ENCODE measurements around the gene KIAA0586.
"Not testable (repeated sequence)": the region's sequence is repeated elsewhere in the genome, so short reads cannot be mapped to it uniquely, and the experiment has no call there.

The KIAA0586 gene

GRCh38 chr14:58553959-58554358, 126.4 kb downstream of the KIAA0586 start:
- FAIRE-seq, result no peak

- FAIRE-seq, result no peak
These were observed 128.1 kb downstream of the KIAA0586 start for GRCh38 chr14:58555647-58556046.

- no peak for FAIRE-seq
These were observed 129.7 kb downstream of the KIAA0586 start for GRCh38 chr14:58557242-58557641.

- no peak for FAIRE-seq
These were observed 132.7 kb downstream of the KIAA0586 start for GRCh38 chr14:58560208-58560607.

- FAIRE-seq, result no peak
These were observed 134.6 kb downstream of the KIAA0586 start for GRCh38 chr14:58562141-58562540.

GRCh38 chr14:58563978-58564377, 136.5 kb downstream of the KIAA0586 start:
- no peak for FAIRE-seq

GRCh38 chr14:58565832-58566231, 138.3 kb downstream of the KIAA0586 start:
- no peak for FAIRE-seq

- no peak for FAIRE-seq
These were observed 139.5 kb downstream of the KIAA0586 start for GRCh38 chr14:58566979-58567378.

GRCh38 chr14:58568322-58568721, 140.8 kb downstream of the KIAA0586 start:
- FAIRE-seq, result no peak

GRCh38 chr14:58571256-58571655, 143.7 kb downstream of the KIAA0586 start:
- no peak for FAIRE-seq

- no peak for FAIRE-seq
These were observed 144.4 kb downstream of the KIAA0586 start for GRCh38 chr14:58571769-58572472.

- no peak for FAIRE-seq
These were observed 144.9 kb downstream of the KIAA0586 start for GRCh38 chr14:58572473-58572853.

GRCh38 chr14:58572863-58573262, 145.3 kb downstream of the KIAA0586 start:
- FAIRE-seq, result no peak

- FAIRE-seq, result no peak
These were observed 147.1 kb downstream of the KIAA0586 start for GRCh38 chr14:58574623-58575022.

- no peak for FAIRE-seq
These were observed 148.4 kb downstream of the KIAA0586 start for GRCh38 chr14:58575956-58576355.

GRCh38 chr14:58580035-58580434, 152.5 kb downstream of the KIAA0586 start:
- FAIRE-seq, result not testable (repeated sequence)

GRCh38 chr14:58581389-58581788, 153.9 kb downstream of the KIAA0586 start:
- FAIRE-seq, result not testable (repeated sequence)

GRCh38 chr14:58584383-58584782, 156.9 kb downstream of the KIAA0586 start:
- FAIRE-seq, result no peak

GRCh38 chr14:58587271-58587670, 159.8 kb downstream of the KIAA0586 start:
- no peak for FAIRE-seq

- FAIRE-seq, result not testable (repeated sequence)
These were observed 160.8 kb downstream of the KIAA0586 start for GRCh38 chr14:58588321-58588720.

GRCh38 chr14:58593977-58594376, 166.5 kb downstream of the KIAA0586 start:
- no peak for FAIRE-seq

- no peak for FAIRE-seq
These were observed 169.5 kb downstream of the KIAA0586 start for GRCh38 chr14:58597041-58597440.

GRCh38 chr14:58598028-58598803, 170.7 kb downstream of the KIAA0586 start:
- FAIRE-seq, result no peak

- no peak for FAIRE-seq
These were observed 171.4 kb downstream of the KIAA0586 start for GRCh38 chr14:58598804-58599525.
